HG02885 (cell line): ENCODE results near the gene DEFB126.
"Not testable (repeated sequence)": the region's sequence is repeated elsewhere in the genome, so short reads cannot be mapped to it uniquely, and the experiment has no call there.

ENCODE experiments used
- ATAC-seq: cut with Tn5 transposase; IDR thresholded peaks from one replicate; pipeline ENCODE4 v1.9.1; 2021; ENCODE audit warnings: mild to moderate bottlenecking; ENCODE audit not compliant: unreplicated experiment, poor library complexity

DEFB126 gene, protein sequence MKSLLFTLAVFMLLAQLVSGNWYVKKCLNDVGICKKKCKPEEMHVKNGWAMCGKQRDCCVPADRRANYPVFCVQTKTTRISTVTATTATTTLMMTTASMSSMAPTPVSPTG

DNA sequence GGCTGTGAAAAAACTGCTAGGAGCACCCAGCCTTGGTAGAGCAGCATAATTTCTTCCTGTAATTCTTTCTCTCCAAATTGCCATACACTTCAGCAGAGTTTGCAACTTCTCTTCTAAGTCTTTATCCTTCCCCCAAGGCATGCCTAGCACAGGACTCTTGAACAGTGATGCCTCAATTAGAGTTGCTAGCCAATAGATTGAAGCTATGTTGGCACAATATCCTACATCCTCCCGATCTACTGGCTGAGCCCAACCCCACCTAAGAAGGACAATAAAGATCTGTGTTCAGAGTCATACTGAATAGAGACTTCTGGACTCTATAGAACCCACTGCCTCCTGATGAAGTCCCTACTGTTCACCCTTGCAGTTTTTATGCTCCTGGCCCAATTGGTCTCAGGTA lies at the start of gene DEFB126:
DEFB126 (plus strand) TSS at position 301 of the 400 bp plus-strand sequence; CDS start at position 340, 39 bp downstream.
- ATAC-seq, result no peak

- no peak for ATAC-seq
Observed at GRCh38 chr20:93641-94040, 48.7 kb upstream of the DEFB126 start.

DNA sequence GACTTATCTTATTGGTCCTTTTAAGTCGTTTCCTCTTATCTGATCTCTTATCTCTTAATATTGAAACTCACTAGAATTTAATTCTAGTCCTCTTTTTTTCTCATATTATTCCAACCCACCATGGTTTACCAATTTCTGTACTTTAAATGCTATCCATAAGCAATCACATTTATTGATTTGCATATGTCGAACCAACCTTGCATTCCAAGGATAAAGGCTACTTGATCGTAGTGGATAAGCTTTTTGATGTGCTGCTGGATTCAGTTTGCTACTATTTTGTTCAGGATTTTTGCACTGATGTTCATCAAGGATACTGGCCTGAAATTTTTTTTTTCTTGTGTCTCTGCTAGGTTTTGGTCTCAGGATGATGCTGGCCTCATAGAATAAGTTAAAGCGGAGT lies 47.2 kb upstream of the DEFB126 start:
- ATAC-seq, result no peak

DNA sequence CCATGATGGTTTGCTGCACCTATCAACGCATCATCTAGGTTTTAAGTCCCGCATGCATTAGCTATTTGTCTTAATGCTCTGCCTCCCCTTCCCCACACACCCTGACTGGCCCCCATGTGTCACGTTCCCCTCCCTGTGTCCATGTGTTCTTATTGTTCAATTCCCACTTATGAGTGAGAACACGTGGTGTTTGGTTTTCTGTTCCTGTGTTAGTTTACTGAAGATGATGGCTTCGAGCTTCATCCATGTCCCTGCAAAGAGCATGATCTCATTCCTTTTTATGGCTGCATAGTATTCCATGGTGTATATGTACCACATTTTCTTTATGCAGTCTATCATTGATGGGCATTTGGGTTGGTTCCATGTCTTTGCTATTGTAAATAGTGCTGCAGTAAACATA lies 44.7 kb upstream of the DEFB126 start:
- ATAC-seq, result not testable (repeated sequence)

- no peak for ATAC-seq
Observed at GRCh38 chr20:101975-102374, 40.4 kb upstream of the DEFB126 start.

GRCh38 chr20:103456-103855 lies 38.9 kb upstream of the DEFB126 start:
- no peak for ATAC-seq

DNA sequence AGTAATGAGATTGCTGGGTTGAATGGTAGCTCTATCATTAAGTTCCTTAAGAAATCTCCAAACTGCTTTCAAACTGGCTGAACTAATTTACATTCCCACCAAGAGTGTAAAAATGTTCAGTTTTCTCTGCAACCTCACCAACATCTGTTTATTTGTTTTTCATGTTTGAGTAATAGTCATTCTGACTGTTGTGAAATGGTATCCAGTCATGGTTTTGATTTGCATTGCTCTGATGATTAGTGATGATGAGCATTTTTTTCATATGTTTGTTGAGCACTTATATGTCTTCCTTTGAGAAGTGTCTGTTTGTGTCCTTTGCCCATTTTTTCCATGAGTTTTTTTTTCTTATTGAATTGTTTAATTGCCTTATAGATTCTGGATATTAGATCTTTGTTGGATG lies 30.0 kb upstream of the DEFB126 start:
- no peak for ATAC-seq

DNA sequence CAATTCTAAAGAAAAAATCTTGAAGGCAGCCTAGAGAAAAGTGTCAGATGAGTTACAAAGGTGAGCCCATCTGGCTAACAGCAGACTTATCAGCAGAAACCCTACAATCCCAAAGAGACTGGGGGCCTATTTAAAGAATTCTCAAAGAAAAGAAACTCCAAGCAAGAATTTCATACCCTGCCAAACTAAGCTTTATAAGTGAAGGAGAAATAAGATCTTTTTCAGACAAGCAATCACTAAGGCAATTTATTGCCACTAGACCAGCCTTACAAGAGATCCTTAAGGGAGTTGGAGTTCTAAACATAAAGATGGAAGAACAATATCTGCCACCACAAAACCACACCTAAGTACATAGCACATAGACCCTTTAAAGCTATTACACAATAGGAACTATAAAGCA lies 24.9 kb upstream of the DEFB126 start:
- ATAC-seq, result no peak

- ATAC-seq, result not testable (repeated sequence)
Observed at GRCh38 chr20:129786-130323, 12.5 kb upstream of the DEFB126 start.

DNA sequence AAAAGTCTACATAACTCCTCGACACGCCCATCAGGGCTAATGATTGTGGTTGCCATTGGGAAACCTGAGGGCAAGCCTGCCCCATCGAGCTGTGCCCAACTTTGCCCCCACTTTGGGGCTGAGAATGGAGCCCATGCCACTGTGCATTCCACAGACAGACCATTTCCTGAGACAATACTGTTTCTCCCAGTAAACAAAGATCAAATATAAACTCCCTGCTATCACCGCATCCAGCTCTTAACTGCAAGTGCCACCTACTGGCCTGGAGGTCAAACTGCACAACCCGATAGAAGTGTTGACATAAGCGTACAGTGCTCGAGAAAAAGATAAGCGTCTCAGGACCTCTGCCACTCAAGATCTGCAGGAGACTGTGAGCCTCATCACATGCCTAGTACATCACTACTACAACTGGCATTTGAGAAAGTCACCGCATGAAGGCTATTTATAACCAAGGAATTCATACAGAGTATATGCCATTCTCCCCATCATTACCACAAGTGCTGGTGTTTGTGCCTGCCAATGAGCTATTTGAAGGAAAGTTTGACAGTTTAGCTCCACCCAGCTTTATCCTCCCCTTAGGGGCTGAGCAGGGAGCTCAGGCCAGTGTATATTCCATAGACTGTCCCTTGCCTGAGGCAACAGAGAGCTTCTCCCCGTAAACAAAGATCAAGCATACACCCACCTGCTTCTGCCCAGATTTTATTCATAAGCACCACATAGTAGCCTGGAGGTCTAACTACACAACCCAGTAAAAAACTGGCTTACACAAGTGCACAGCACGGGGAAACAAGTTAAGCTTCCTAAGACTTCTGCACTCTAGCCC lies 4.5 kb upstream of the DEFB126 start:
- ATAC-seq, result no peak

DNA sequence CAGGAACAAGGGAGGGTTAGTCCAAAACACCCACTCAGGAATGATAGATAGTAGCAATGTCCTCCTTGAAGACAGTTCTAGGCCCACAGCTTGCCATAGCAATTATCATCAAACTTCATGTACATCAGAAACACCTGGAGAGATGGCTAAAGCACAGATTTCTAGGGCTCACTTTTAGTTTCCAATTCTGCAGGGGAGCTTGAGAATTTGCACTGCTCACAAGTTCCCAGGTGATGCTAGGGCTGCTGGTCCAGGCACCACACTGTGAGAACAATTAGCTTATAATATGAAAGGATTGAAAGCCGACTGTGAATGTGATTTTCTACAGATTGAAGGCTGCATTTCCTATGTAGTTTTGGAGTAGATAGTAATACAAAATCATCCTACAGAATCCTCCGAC lies 3.5 kb downstream of the DEFB126 start:
- no peak for ATAC-seq

- no peak for ATAC-seq
Observed at GRCh38 chr20:152131-152530, 9.7 kb downstream of the DEFB126 start.

GRCh38 chr20:157154-157553 lies 14.8 kb downstream of the DEFB126 start, which contains the start of gene DEFB127:
Gene DEFB127, plus strand, starts transcription at chr20:157454. Its CDS starts 91 bp downstream, at chr20:157545.
- ATAC-seq, result no peak

- no peak for ATAC-seq
Observed at GRCh38 chr20:164618-165017, 22.2 kb downstream of the DEFB126 start.

GRCh38 chr20:168876-169275 lies 26.5 kb downstream of the DEFB126 start:
- no peak for ATAC-seq

DNA sequence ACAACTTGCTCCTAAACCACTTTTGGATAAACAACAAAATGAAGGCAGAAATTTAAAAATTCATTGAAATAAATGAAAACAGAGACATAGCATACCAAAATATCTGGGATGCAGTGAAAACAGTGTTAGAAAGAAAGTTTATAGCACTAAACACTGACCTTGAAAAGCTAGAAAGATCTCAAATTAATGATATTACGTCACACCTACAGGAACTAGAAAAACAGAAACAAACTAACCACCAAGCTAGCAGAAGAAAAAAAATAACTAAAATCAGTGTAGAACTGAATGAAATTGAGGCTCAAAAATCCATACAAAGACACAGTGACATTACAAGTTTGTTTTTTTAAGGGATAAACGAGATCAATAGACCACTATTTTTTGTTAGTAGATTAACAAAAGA lies 41.9 kb downstream of the DEFB126 start:
- no peak for ATAC-seq

DNA sequence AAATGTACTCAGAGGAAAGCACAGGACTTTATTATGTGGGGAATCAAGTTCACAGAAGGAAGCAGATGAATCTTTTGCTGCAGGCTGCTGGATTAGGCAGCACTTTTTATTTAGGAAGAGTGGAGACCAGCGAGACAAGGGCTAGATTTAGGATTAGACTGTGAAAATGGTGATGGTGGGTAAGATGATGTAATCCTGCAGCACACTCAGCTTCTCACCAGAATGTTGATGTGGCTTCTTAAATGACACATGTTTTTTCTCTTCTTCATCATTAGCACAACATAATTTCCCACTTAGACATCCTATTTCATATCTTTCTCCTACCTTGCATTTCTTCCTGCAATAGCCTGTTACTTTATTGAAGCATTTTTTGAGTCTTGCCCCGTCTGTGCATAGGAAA lies 45.3 kb downstream of the DEFB126 start:
- ATAC-seq, result no peak

GRCh38 chr20:189611-190010 lies 47.2 kb downstream of the DEFB126 start, which contains the start of gene DEFB128:
Gene DEFB128, minus strand, starts transcription at chr20:189711. Its CDS starts 88 bp downstream, at chr20:189623.
- no peak for ATAC-seq
